ENCODE measurements around the gene LMNTD2.

LMNTD2 gene

GRCh38 chr11:563812-564578, 3.5 kb upstream of the LMNTD2 start:
- TF ChIP-seq ZFX (IDR thresholded peaks at IDR 0.05; ENCODE audit: borderline replicate concordance) (no peak), CTCF (IDR thresholded peaks at IDR 0.05) (no peak)
- peak overlapping the region; percentile 98 for H3K27ac ChIP-seq

GRCh38 chr11:563066-563811, 2.7 kb upstream of the LMNTD2 start:
- TF ChIP-seq ZFX (IDR thresholded peaks at IDR 0.05; ENCODE audit: borderline replicate concordance) (no peak), CTCF (IDR thresholded peaks at IDR 0.05) (no peak)
- H3K27ac ChIP-seq = peak overlapping the region; percentile 98

GRCh38 chr11:562046-562645, 1.6 kb upstream of the LMNTD2 start:
- no peak for TF ChIP-seq ZFX (IDR thresholded peaks at IDR 0.05; ENCODE audit: borderline replicate concordance)
- TF ChIP-seq CTCF (IDR thresholded peaks at IDR 0.05) = no peak
- H3K27ac ChIP-seq = peak overlapping the region; percentile 98

- TF ChIP-seq CTCF (IDR thresholded peaks at IDR 0.05) (no peak), ZFX (IDR thresholded peaks at IDR 0.05; ENCODE audit: borderline replicate concordance) (no peak)
- peak overlapping the region; percentile 98 for H3K27ac ChIP-seq
These were observed 838 bp upstream of the LMNTD2 start for GRCh38 chr11:561148-562003.

- no peak for TF ChIP-seq CTCF (IDR thresholded peaks at IDR 0.05)
- no peak for TF ChIP-seq ZFX (IDR thresholded peaks at IDR 0.05; ENCODE audit: borderline replicate concordance)
These were observed 730 bp downstream of the LMNTD2 start for GRCh38 chr11:559712-560304.

GRCh38 chr11:559020-559620, 1.4 kb downstream of the LMNTD2 start:
- 0 out of 2 replicates have a peak, but pooled peaks have one; percentile 13 for TF ChIP-seq CTCF (IDR thresholded peaks at IDR 0.05)
- no peak for TF ChIP-seq ZFX (IDR thresholded peaks at IDR 0.05; ENCODE audit: borderline replicate concordance)
- peak overlapping the region; percentile 98 for H3K27ac ChIP-seq

More at GRCh38 chr11:559712-560304, 730 bp downstream of the LMNTD2 start:
- peak overlapping the region; percentile 98 for H3K27ac ChIP-seq
